ENCODE data around the gene BRAP. TPM values are rescaled to one million over a fixed set of nuclear protein-coding genes. Genes with fewer than 3 reads are reported as not detected.

The BRAP gene
- total RNA-seq, 1 donor from 2014 or later = 23.1 TPM

- Mint-ChIP-seq H3K27me3 (no peaks in the 10 kb centered on the region), H3K4me3 (ENCODE audit: low read depth) (no peak overlapping the region), H3K27ac (peak overlapping the region; percentile 60), H3K9me3 (ENCODE audit: low read depth) (no peaks in the 10 kb centered on the region), H3K36me3 (ENCODE audit: insufficient read depth) (peaks cover 7% of the 10 kb centered on the region), H3K4me1 (ENCODE audit: low read depth) (no peaks in the 10 kb centered on the region)
- DNase-seq (ENCODE audit: low spot score, unreplicated experiment) = no peak
- TF ChIP-seq CTCF (IDR thresholded peaks at IDR 0.05; ENCODE audit: unreplicated experiment) = no peak
Measured at GRCh38 chr12:111672822-111673381, 12.9 kb downstream of the BRAP start.

GRCh38 chr12:111664961-111665865, 20.5 kb downstream of the BRAP start:
- no peak for TF ChIP-seq CTCF (IDR thresholded peaks at IDR 0.05; ENCODE audit: unreplicated experiment)
- peaks cover 19% of the 10 kb centered on the region for H3K36me3 Mint-ChIP-seq (ENCODE audit: insufficient read depth)
- DNase-seq (ENCODE audit: low spot score, unreplicated experiment) = no peak
- H3K4me3 Mint-ChIP-seq (ENCODE audit: low read depth) = no peak overlapping the region
- H3K27ac Mint-ChIP-seq = no peak overlapping the region
- H3K27me3 Mint-ChIP-seq = no peaks in the 10 kb centered on the region
- H3K9me3 Mint-ChIP-seq (ENCODE audit: low read depth) = no peaks in the 10 kb centered on the region
- no peaks in the 10 kb centered on the region for H3K4me1 Mint-ChIP-seq (ENCODE audit: low read depth)

GRCh38 chr12:111664499-111664898, 21.3 kb downstream of the BRAP start:
- Mint-ChIP-seq H3K27ac (no peak overlapping the region), H3K4me1 (ENCODE audit: low read depth) (no peaks in the 10 kb centered on the region), H3K36me3 (ENCODE audit: insufficient read depth) (peaks cover 14% of the 10 kb centered on the region), H3K27me3 (no peaks in the 10 kb centered on the region), H3K9me3 (ENCODE audit: low read depth) (no peaks in the 10 kb centered on the region), H3K4me3 (ENCODE audit: low read depth) (no peak overlapping the region)
- DNase-seq (ENCODE audit: low spot score, unreplicated experiment) = no peak
- TF ChIP-seq CTCF (IDR thresholded peaks at IDR 0.05; ENCODE audit: unreplicated experiment) = no peak

GRCh38 chr12:111656016-111656415, 29.7 kb downstream of the BRAP start:
- no peaks in the 10 kb centered on the region for H3K27me3 Mint-ChIP-seq
- TF ChIP-seq CTCF (IDR thresholded peaks at IDR 0.05; ENCODE audit: unreplicated experiment) = no peak

GRCh38 chr12:111655356-111655755, 30.4 kb downstream of the BRAP start:
- H3K4me1 Mint-ChIP-seq (ENCODE audit: low read depth) = no peaks in the 10 kb centered on the region
- no peak for DNase-seq (ENCODE audit: low spot score, unreplicated experiment)
- TF ChIP-seq CTCF (IDR thresholded peaks at IDR 0.05; ENCODE audit: unreplicated experiment) = no peak
- H3K4me3 Mint-ChIP-seq (ENCODE audit: low read depth) = no peak overlapping the region
- H3K9me3 Mint-ChIP-seq (ENCODE audit: low read depth) = no peaks in the 10 kb centered on the region
- H3K27ac Mint-ChIP-seq = peak overlapping the region; percentile 21
- peaks cover 19% of the 10 kb centered on the region for H3K36me3 Mint-ChIP-seq (ENCODE audit: insufficient read depth)
- H3K27me3 Mint-ChIP-seq = no peaks in the 10 kb centered on the region

More at GRCh38 chr12:111656016-111656415, 29.7 kb downstream of the BRAP start:
- H3K36me3 Mint-ChIP-seq (ENCODE audit: insufficient read depth) = peaks cover 19% of the 10 kb centered on the region
- no peaks in the 10 kb centered on the region for H3K9me3 Mint-ChIP-seq (ENCODE audit: low read depth)
- no peak for DNase-seq (ENCODE audit: low spot score, unreplicated experiment)
- no peaks in the 10 kb centered on the region for H3K4me1 Mint-ChIP-seq (ENCODE audit: low read depth)
- no peak overlapping the region for H3K4me3 Mint-ChIP-seq (ENCODE audit: low read depth)
- no peak overlapping the region for H3K27ac Mint-ChIP-seq
